Endothelial cell of umbilical vein (primary cell): ENCODE data around the gene TSACC.
"Not testable (repeated sequence)": the region's sequence is repeated elsewhere in the genome, so short reads cannot be mapped to it uniquely, and the experiment has no call there.

Experiments
- CTCF ChIP-seq, 2 donors: IDR thresholded peaks; 1 replicate in 1 of 2; 2 replicates in 1 of 2; pipeline ENCODE4 v1.5.1; 2011; ENCODE audit warnings: low read length in 2 of 2, mild to moderate bottlenecking in 2 of 2, moderate library complexity in 2 of 2, control low read depth in 1 of 2, inconsistent platforms in 1 of 2, low read depth in 1 of 2; ENCODE audit not compliant: insufficient read depth in 1 of 2; ENCODE audit errors: extremely low read depth in 1 of 2
- EZH2 ChIP-seq: IDR thresholded peaks from 2 replicates; pipeline ENCODE4 v1.6.1; 2012; ENCODE audit warnings: borderline replicate concordance, low read depth, mild to moderate bottlenecking, moderate library complexity, low read length, inconsistent platforms; ENCODE audit not compliant: severe bottlenecking
- POLR2A ChIP-seq: IDR thresholded peaks from 2 replicates; pipeline ENCODE4 v1.6.1; 2012; ENCODE audit warnings: low read depth, mild to moderate bottlenecking, control low read depth, low read length
- POLR2AphosphoS5 ChIP-seq: IDR thresholded peaks from 2 replicates; pipeline ENCODE4 v1.6.1; 2012; ENCODE audit warnings: low read depth, mild to moderate bottlenecking, control low read depth, low read length, moderate library complexity; ENCODE audit not compliant: insufficient read depth

- not testable (repeated sequence) for TF ChIP-seq CTCF (IDR thresholded peaks at IDR 0.05; ENCODE audit: extremely low read depth in 1 of 2, insufficient read depth in 1 of 2, low read depth in 1 of 2, low read length in 2 of 2); POLR2A; POLR2AphosphoS5; EZH2
These were observed 7.7 kb downstream of the TSACC start for GRCh38 chr1:156346035-156346434.
